ENCODE data around the gene PRKCB. TPM values are rescaled to one million over a fixed set of nuclear protein-coding genes. Genes with fewer than 3 reads are reported as not detected.

PRKCB gene
- total RNA-seq, 1 experiment from 2014 or later = not detected

GRCh38 chr16:23859713-23860269 is 24.0 kb downstream of the PRKCB start:
- H3K27ac Mint-ChIP-seq (ENCODE audit: unreplicated experiment) = no peak overlapping the region
- CTCF ChIA-PET = no interaction called here
- H3K27me3 Mint-ChIP-seq (ENCODE audit: unreplicated experiment) = peaks cover 89% of the 10 kb centered on the region

DNA sequence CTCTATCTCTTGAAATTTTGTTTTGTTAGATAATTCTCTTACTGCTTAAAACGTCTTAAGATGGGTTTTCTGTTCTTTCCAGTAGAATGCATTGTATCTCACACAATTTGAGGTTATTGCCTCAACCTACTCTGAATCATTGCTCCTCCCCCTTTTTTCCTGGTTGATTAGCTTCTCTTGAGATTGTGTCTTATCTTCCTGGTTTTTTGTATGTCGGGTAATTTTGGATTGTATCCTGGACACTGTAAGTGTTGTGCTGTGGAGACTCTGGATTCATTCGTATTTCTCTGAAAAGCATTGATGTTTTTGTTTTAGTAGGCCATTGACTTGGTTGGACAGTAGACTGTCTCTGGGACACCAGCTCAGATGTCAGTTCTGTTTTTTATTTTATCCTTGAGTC is 26.1 kb downstream of the PRKCB start:
- H3K36me3 Mint-ChIP-seq (ENCODE audit: insufficient read depth, unreplicated experiment) = no peaks in the 10 kb centered on the region
- no peak for TF ChIP-seq CTCF (IDR thresholded peaks at IDR 0.05; ENCODE audit: unreplicated experiment)
- H3K27me3 Mint-ChIP-seq (ENCODE audit: unreplicated experiment) = peaks cover 91% of the 10 kb centered on the region
- H3K4me1 Mint-ChIP-seq (ENCODE audit: low read depth, unreplicated experiment) = no peaks in the 10 kb centered on the region
- DNase-seq = no peak
- CTCF ChIA-PET = interaction anchor here (0.6 kb wide), 1 partner anchor 634 kb away, joined by 3 read pairs; no protein-coding TSS in a partner anchor
- BruUV-seq (replicated peaks) = no TSS peak
- intact Hi-C loops (cut with micrococcal nuclease; ENCODE audit: unreplicated experiment) = no loop called here
- no peak overlapping the region for H3K27ac Mint-ChIP-seq (ENCODE audit: unreplicated experiment)
- H3K9me3 Mint-ChIP-seq (ENCODE audit: low read depth, unreplicated experiment) = no peaks in the 10 kb centered on the region
- no peak overlapping the region for H3K4me3 Mint-ChIP-seq (ENCODE audit: low read depth, unreplicated experiment)

More at GRCh38 chr16:23859713-23860269, 24.0 kb downstream of the PRKCB start:
- DNase-seq = no peak
- BruUV-seq (replicated peaks) = no TSS peak
- Mint-ChIP-seq H3K4me1 (ENCODE audit: low read depth, unreplicated experiment) (no peaks in the 10 kb centered on the region), H3K4me3 (ENCODE audit: low read depth, unreplicated experiment) (no peak overlapping the region), H3K9me3 (ENCODE audit: low read depth, unreplicated experiment) (no peaks in the 10 kb centered on the region), H3K36me3 (ENCODE audit: insufficient read depth, unreplicated experiment) (no peaks in the 10 kb centered on the region)
- intact Hi-C loops (cut with micrococcal nuclease; ENCODE audit: unreplicated experiment) = no loop called here
- no peak for TF ChIP-seq CTCF (IDR thresholded peaks at IDR 0.05; ENCODE audit: unreplicated experiment)

GRCh38 chr16:23862556-23862955 is 26.8 kb downstream of the PRKCB start:
- no TSS peak for BruUV-seq (replicated peaks)
- no peaks in the 10 kb centered on the region for H3K36me3 Mint-ChIP-seq (ENCODE audit: insufficient read depth, unreplicated experiment)
- no peak overlapping the region for H3K4me3 Mint-ChIP-seq (ENCODE audit: low read depth, unreplicated experiment)
- H3K9me3 Mint-ChIP-seq (ENCODE audit: low read depth, unreplicated experiment) = no peaks in the 10 kb centered on the region
- CTCF ChIA-PET = no interaction called here
- no peak overlapping the region for H3K27ac Mint-ChIP-seq (ENCODE audit: unreplicated experiment)
- H3K4me1 Mint-ChIP-seq (ENCODE audit: low read depth, unreplicated experiment) = no peaks in the 10 kb centered on the region
- no peak for TF ChIP-seq CTCF (IDR thresholded peaks at IDR 0.05; ENCODE audit: unreplicated experiment)
- DNase-seq = no peak
- intact Hi-C loops (cut with micrococcal nuclease; ENCODE audit: unreplicated experiment) = no loop called here
- peaks cover 91% of the 10 kb centered on the region for H3K27me3 Mint-ChIP-seq (ENCODE audit: unreplicated experiment)

GRCh38 chr16:23863511-23864422 is 28.0 kb downstream of the PRKCB start:
- H3K4me1 Mint-ChIP-seq (ENCODE audit: low read depth, unreplicated experiment) = no peaks in the 10 kb centered on the region
- H3K4me3 Mint-ChIP-seq (ENCODE audit: low read depth, unreplicated experiment) = no peak overlapping the region
- peaks cover 84% of the 10 kb centered on the region for H3K27me3 Mint-ChIP-seq (ENCODE audit: unreplicated experiment)
- H3K9me3 Mint-ChIP-seq (ENCODE audit: low read depth, unreplicated experiment) = no peaks in the 10 kb centered on the region
- CTCF ChIA-PET = no interaction called here
- TF ChIP-seq CTCF (IDR thresholded peaks at IDR 0.05; ENCODE audit: unreplicated experiment) = no peak
- no peaks in the 10 kb centered on the region for H3K36me3 Mint-ChIP-seq (ENCODE audit: insufficient read depth, unreplicated experiment)
- no peak for DNase-seq
- no TSS peak for BruUV-seq (replicated peaks)
- no peak overlapping the region for H3K27ac Mint-ChIP-seq (ENCODE audit: unreplicated experiment)
- intact Hi-C loops (cut with micrococcal nuclease; ENCODE audit: unreplicated experiment) = no loop called here
